K562 (cell line): Measurements from ENCODE around the gene FOXP3. TPM values are rescaled to one million over a fixed set of nuclear protein-coding genes. Genes with fewer than 3 reads are reported as not detected.
A peak's percentile ranks its signal among the peaks of the same experiment; 100 is the strongest.

Source experiments
- ARHGAP35 ChIP-seq: fragments of 450-650 bp; IDR thresholded peaks from 2 replicates; pipeline ENCODE4 v1.6.1; 2018; ENCODE audit not compliant: partially characterized antibody
- BRF1 ChIP-seq: IDR thresholded peaks from 3 replicates; pipeline ENCODE4 v1.6.1; 2011; ENCODE audit warnings: borderline replicate concordance, mild to moderate bottlenecking; ENCODE audit not compliant: insufficient read length; ENCODE audit errors: extremely low read depth
- C11orf30 ChIP-seq: fragments of 450-650 bp; IDR thresholded peaks from 2 replicates; pipeline ENCODE4 v1.6.1; 2016; ENCODE audit warnings: low read depth, mild to moderate bottlenecking
- CEBPG ChIP-seq, 3 experiments: fragments of 200-800 bp in 1 of 3; sonication (Bioruptor generic) in 1 of 3; sonication (generic) in 1 of 3; formaldehyde crosslinking in 1 of 3; IDR thresholded peaks in 2 of 3; conservative IDR thresholded peaks in 1 of 3; 2 replicates each; pipeline versions ENCODE4 v1.6.1 to v1.8.0; 2016 to 2022; ENCODE audit warnings: missing compliant biosample characterization in 2 of 3, missing genetic modification characterization in 2 of 3, mild to moderate bottlenecking in 1 of 3, missing genetic modification reagents in 1 of 3
- CLOCK ChIP-seq: fragments of 250-450 bp; sonication (Bioruptor Pico); IDR thresholded peaks from 2 replicates; pipeline ENCODE4 v1.4.0; 2020; ENCODE audit warnings: mild to moderate bottlenecking, moderate library complexity, borderline replicate concordance
- DPF2 ChIP-seq: fragments of 450-650 bp; IDR thresholded peaks from 2 replicates; pipeline ENCODE4 v1.6.1; 2016
- E2F1 ChIP-seq: sonication (generic); formaldehyde crosslinking; IDR thresholded peaks from 2 replicates; pipeline ENCODE4 v1.8.1; 2023; ENCODE audit warnings: mild to moderate bottlenecking, missing genetic modification reagents, moderate library complexity
- GATAD2A ChIP-seq: fragments of 450-650 bp; IDR thresholded peaks from 2 replicates; pipeline ENCODE4 v1.6.1; 2017
- HNRNPL ChIP-seq: fragments of 200-400 bp; formaldehyde crosslinking; IDR thresholded peaks from 2 replicates; pipeline ENCODE4 v1.6.1; 2017; ENCODE audit warnings: low read depth, mild to moderate bottlenecking, low read length
- HOXB6 ChIP-seq: fragments of 250-450 bp; sonication (Bioruptor Pico); IDR thresholded peaks from 2 replicates; pipeline ENCODE4 v1.5.1; 2022; ENCODE audit warnings: mild to moderate bottlenecking, borderline replicate concordance
- KDM5B ChIP-seq: fragments of 200-600 bp; sonication (generic); IDR thresholded peaks from 2 replicates; pipeline ENCODE4 v1.6.1; 2012; ENCODE audit warnings: low read depth, mild to moderate bottlenecking, moderate library complexity, low read length, control low read depth, inconsistent platforms; ENCODE audit not compliant: insufficient replicate concordance
- MYC ChIP-seq, 2 experiments: fragments of 250-450 bp in 1 of 2; sonication (Bioruptor Pico) in 1 of 2; IDR thresholded peaks; 2 replicates each; pipeline versions ENCODE4 v1.5.1 to v1.6.1; 2012 to 2021; ENCODE audit warnings: low read depth in 2 of 2, borderline replicate concordance in 1 of 2, improper control_type of control experiment in 1 of 2, low read length in 1 of 2, mild to moderate bottlenecking in 1 of 2, moderate library complexity in 1 of 2
- NFYB ChIP-seq: IDR thresholded peaks from 2 replicates; pipeline ENCODE4 v1.6.1; 2011; ENCODE audit warnings: mild to moderate bottlenecking, moderate library complexity; ENCODE audit not compliant: insufficient read length; ENCODE audit errors: extremely low read depth
- NRF1 ChIP-seq, 2 experiments: fragments of 450-650 bp; IDR thresholded peaks in 1 of 2; conservative IDR thresholded peaks in 1 of 2; 2 replicates each; pipeline ENCODE4 v1.6.1; 2014; ENCODE audit warnings: mild to moderate bottlenecking in 2 of 2
- PCBP1 ChIP-seq: fragments of 200-400 bp; formaldehyde crosslinking; IDR thresholded peaks from 2 replicates; pipeline ENCODE4 v1.6.1; 2018; ENCODE audit warnings: mild to moderate bottlenecking, low read depth, low read length; ENCODE audit not compliant: poor library complexity, severe bottlenecking
- POLR2AphosphoS5 ChIP-seq: IDR thresholded peaks from 2 replicates; pipeline ENCODE4 v1.6.1; 2011; ENCODE audit warnings: mild to moderate bottlenecking, low read depth, low read length, moderate library complexity; ENCODE audit not compliant: control insufficient read depth, insufficient read depth
- SLC30A9 ChIP-seq: fragments of 250-450 bp; sonication (Bioruptor Pico); IDR thresholded peaks from 2 replicates; pipeline ENCODE4 v1.8.0; 2022; ENCODE audit warnings: mild to moderate bottlenecking, moderate library complexity
- STAT5A ChIP-seq: IDR thresholded peaks from 2 replicates; pipeline ENCODE4 v1.6.1; 2012; ENCODE audit warnings: low read length, inconsistent platforms, borderline replicate concordance
- TFAM ChIP-seq: fragments of 250-450 bp; sonication (Bioruptor Pico); conservative IDR thresholded peaks from 2 replicates; pipeline ENCODE4 v1.5.0; 2021; ENCODE audit warnings: mild to moderate bottlenecking, moderate library complexity
- TOE1 ChIP-seq, 2 experiments: fragments of 450-650 bp in 1 of 2; sonication (generic) in 1 of 2; formaldehyde crosslinking in 1 of 2; IDR thresholded peaks; 2 replicates each; pipeline versions ENCODE4 v1.7.1 to v1.8.0; 2016 to 2022; ENCODE audit warnings: borderline replicate concordance in 2 of 2, mild to moderate bottlenecking in 2 of 2, antibody characterized with exemption in 1 of 2, inconsistent platforms in 1 of 2, low read depth in 1 of 2, missing genetic modification reagents in 1 of 2, moderate library complexity in 1 of 2
- XRCC5 ChIP-seq: fragments of 200-400 bp; formaldehyde crosslinking; IDR thresholded peaks from 2 replicates; pipeline ENCODE4 v1.6.1; 2017; ENCODE audit warnings: low read depth, mild to moderate bottlenecking, low read length
- ZBTB26 ChIP-seq: fragments of 450-650 bp; formaldehyde crosslinking; IDR thresholded peaks from 2 replicates; pipeline ENCODE4 v1.4.0; 2022; ENCODE audit warnings: missing genetic modification characterization
- ZNF764 ChIP-seq: fragments of 250-450 bp; sonication (Bioruptor Pico); IDR thresholded peaks from 2 replicates; pipeline ENCODE4 v1.4.0; 2020; ENCODE audit warnings: low read depth, mild to moderate bottlenecking, moderate library complexity
- polyA plus RNA-seq, 8 experiments: library from polyadenylated mRNA; depleted of rRNA in 4 of 8; stranded (reverse) in 5 of 8; unstranded in 3 of 8; fragments of >200 nt; fragmentation: Nextera tagmentation in 2 of 8; fragmentation: Illumina TruSeq in 1 of 8; extraction: Ambion mirVana in 2 of 8; extraction: Trizol in 1 of 8; gene quantifications; 2 replicates each; pipeline versions ENCODE4 v1.2.1 to v1.2.3, GENCODE V29; 2011 to 2014; ENCODE audit warnings: inconsistent platforms in 1 of 8, missing spikeins in 1 of 8
- total RNA-seq, 7 experiments: library from RNA; depleted of rRNA in 6 of 7; stranded (reverse); fragments of >200 nt in 6 of 7; fragmentation: Illumina TruSeq in 2 of 7; extraction: Trizol in 2 of 7; gene quantifications; 2 replicates each; pipeline versions ENCODE4 v1.2.1 to v1.2.3, GENCODE V29; 2011 to 2021; ENCODE audit warnings: low replicate concordance in 1 of 7

FOXP3 gene
- total and polyA plus RNA-seq, 9 of the 15 experiments (the other 6 are each of a cell fraction or from before 2014, with no cell fraction given) = 0.04 to 0.24 (median 0.07) TPM; not detected in 4

GRCh38 chrX:49244207-49244606, 20.3 kb downstream of the FOXP3 start (continued):
- TF ChIP-seq TOE1 (IDR thresholded peaks at IDR 0.05; ENCODE audit: borderline replicate concordance) (peak; percentile 83), TOE1 (CRISPR knock-in tag; IDR thresholded peaks at IDR 0.05; ENCODE audit: borderline replicate concordance, low read depth) (no peak), POLR2AphosphoS5 (peak; percentile 44; the same call in 1 of the 2 replicates), SLC30A9 (no peak), BRF1 (no peak), XRCC5 (no peak), ZNF764 (CRISPR knock-in tag) (no peak), ARHGAP35 (peak; percentile 77), C11orf30 (peak; percentile 13; the same call in 1 of the 2 replicates), HOXB6 (CRISPR knock-in tag) (no peak), KDM5B (no peak), NFYB (no peak), CLOCK (CRISPR knock-in tag) (no peak), DPF2 (peak; percentile 99), E2F1 (CRISPR knock-in tag) (no peak), TFAM (no peak), ZBTB26 (CRISPR knock-in tag) (no peak), STAT5A (peak; percentile 55; the same call in 1 of the 2 replicates), MYC (IDR thresholded peaks at IDR 0.05; ENCODE audit: low read depth, low read length) (no peak), MYC (CRISPR knock-in tag; IDR thresholded peaks at IDR 0.05; ENCODE audit: borderline replicate concordance, low read depth) (no peak), NRF1 (conservative IDR thresholded peaks at IDR 0.05 in 1 of 2, IDR thresholded peaks at IDR 0.05 in 1 of 2) (no peak), HNRNPL (no peak), CEBPG (CRISPR knock-in tag; IDR thresholded peaks at IDR 0.05) (no peak), CEBPG (tag; conservative IDR thresholded peaks at IDR 0.05 in 1 of 2, IDR thresholded peaks at IDR 0.05 in 1 of 2) (no peak), GATAD2A (peak; percentile 99), PCBP1 (no peak)
